ENCODE measurements around the gene NSUN6. TPM values are rescaled to one million over a fixed set of nuclear protein-coding genes. Genes with fewer than 3 reads are reported as not detected.
"Not testable (repeated sequence)": the region's sequence is repeated elsewhere in the genome, so short reads cannot be mapped to it uniquely, and the experiment has no call there.

NSUN6 gene
- total and polyA plus RNA-seq, 2 donors (not counting 1 experiment from before 2014, with no cell fraction given) = 4.2 to 9.4 TPM

- peaks cover 2% of the 10 kb centered on the region for H3K4me1 ChIP-seq (ENCODE audit: control insufficient read depth, extremely low read depth, insufficient read depth, low read length)
- DNase-seq (ENCODE audit: low read depth in 2 of 2) = no peak
- no peak overlapping the region for H3K4me3 ChIP-seq (replicated peaks in 1 of 4; ENCODE audit: control extremely low read depth in 1 of 4, insufficient read depth in 1 of 4, low read depth in 3 of 4, low read length in 4 of 4)
- H4K20me1 ChIP-seq (ENCODE audit: control insufficient read depth, extremely low read depth, insufficient read depth, low read length) = no peaks in the 10 kb centered on the region
- TF ChIP-seq CTCF (conservative IDR thresholded peaks at IDR 0.05 in 1 of 2, IDR thresholded peaks at IDR 0.05 in 1 of 2; ENCODE audit: low read depth in 1 of 2, low read length in 2 of 2) (no peak), EZH2 (IDR thresholded peaks at IDR 0.05; ENCODE audit: low read length, missing control alignments) (no peak)
- H3K36me3 ChIP-seq (ENCODE audit: control insufficient read depth, insufficient read depth, low read length) = no peaks in the 10 kb centered on the region
- no peak overlapping the region for H2AFZ ChIP-seq (ENCODE audit: low read length)
- no peaks in the 10 kb centered on the region for H3K9me3 ChIP-seq (ENCODE audit: control insufficient read depth, insufficient read depth, low read depth, low read length)
- H3K27me3 ChIP-seq (ENCODE audit: control insufficient read depth, insufficient read depth, low read length) = no peaks in the 10 kb centered on the region
- no peak overlapping the region for H3K4me2 ChIP-seq (ENCODE audit: extremely low read depth, insufficient read depth, low read length)
- no peak overlapping the region for H3K27ac ChIP-seq (ENCODE audit: insufficient read depth, low read length)
- no peak overlapping the region for H3K9ac ChIP-seq (ENCODE audit: insufficient read depth, low read length)
- peaks cover 2% of the 10 kb centered on the region for H3K79me2 ChIP-seq (ENCODE audit: control insufficient read depth, insufficient read depth, low read length)
Observed at GRCh38 chr10:18647945-18648344, 3.4 kb downstream of the NSUN6 start.

GRCh38 chr10:18647151-18647550 lies 4.2 kb downstream of the NSUN6 start:
- H2AFZ ChIP-seq (ENCODE audit: low read length) = no peak overlapping the region
- no peak overlapping the region for H3K4me3 ChIP-seq (replicated peaks in 1 of 4; ENCODE audit: control extremely low read depth in 1 of 4, insufficient read depth in 1 of 4, low read depth in 3 of 4, low read length in 4 of 4)
- DNase-seq (ENCODE audit: low read depth in 2 of 2) = no peak

GRCh38 chr10:18639719-18640118 lies 11.7 kb downstream of the NSUN6 start:
- not testable (repeated sequence) for DNase-seq (ENCODE audit: low read depth in 2 of 2); H3K36me3 ChIP-seq (ENCODE audit: control insufficient read depth, insufficient read depth, low read length); H3K79me2 ChIP-seq (ENCODE audit: control insufficient read depth, insufficient read depth, low read length); H3K4me2 ChIP-seq (ENCODE audit: extremely low read depth, insufficient read depth, low read length); H4K20me1 ChIP-seq (ENCODE audit: control insufficient read depth, extremely low read depth, insufficient read depth, low read length); H3K4me1 ChIP-seq (ENCODE audit: control insufficient read depth, extremely low read depth, insufficient read depth, low read length); H3K4me3 ChIP-seq (replicated peaks in 1 of 4; ENCODE audit: control extremely low read depth in 1 of 4, insufficient read depth in 1 of 4, low read depth in 3 of 4, low read length in 4 of 4); H3K9ac ChIP-seq (ENCODE audit: insufficient read depth, low read length); H3K9me3 ChIP-seq (ENCODE audit: control insufficient read depth, insufficient read depth, low read depth, low read length); H3K27me3 ChIP-seq (ENCODE audit: control insufficient read depth, insufficient read depth, low read length); H3K27ac ChIP-seq (ENCODE audit: insufficient read depth, low read length); H2AFZ ChIP-seq (ENCODE audit: low read length)

More at GRCh38 chr10:18647151-18647550, 4.2 kb downstream of the NSUN6 start:
- Histone ChIP-seq H3K9me3 (ENCODE audit: control insufficient read depth, insufficient read depth, low read depth, low read length) (no peaks in the 10 kb centered on the region), H3K4me1 (ENCODE audit: control insufficient read depth, extremely low read depth, insufficient read depth, low read length) (peaks cover 2% of the 10 kb centered on the region), H3K27ac (ENCODE audit: insufficient read depth, low read length) (no peak overlapping the region), H3K79me2 (ENCODE audit: control insufficient read depth, insufficient read depth, low read length) (peaks cover 2% of the 10 kb centered on the region), H3K27me3 (ENCODE audit: control insufficient read depth, insufficient read depth, low read length) (no peaks in the 10 kb centered on the region), H4K20me1 (ENCODE audit: control insufficient read depth, extremely low read depth, insufficient read depth, low read length) (no peaks in the 10 kb centered on the region), H3K9ac (ENCODE audit: insufficient read depth, low read length) (no peak overlapping the region), H3K4me2 (ENCODE audit: extremely low read depth, insufficient read depth, low read length) (no peak overlapping the region), H3K36me3 (ENCODE audit: control insufficient read depth, insufficient read depth, low read length) (no peaks in the 10 kb centered on the region)
- TF ChIP-seq CTCF (conservative IDR thresholded peaks at IDR 0.05 in 1 of 2, IDR thresholded peaks at IDR 0.05 in 1 of 2; ENCODE audit: low read depth in 1 of 2, low read length in 2 of 2) (no peak), EZH2 (IDR thresholded peaks at IDR 0.05; ENCODE audit: low read length, missing control alignments) (no peak)

- DNase-seq (ENCODE audit: low read depth in 2 of 2); H2AFZ ChIP-seq (ENCODE audit: low read length); H3K4me3 ChIP-seq (replicated peaks in 1 of 4; ENCODE audit: control extremely low read depth in 1 of 4, insufficient read depth in 1 of 4, low read depth in 3 of 4, low read length in 4 of 4); H3K4me1 ChIP-seq (ENCODE audit: control insufficient read depth, extremely low read depth, insufficient read depth, low read length); H3K27me3 ChIP-seq (ENCODE audit: control insufficient read depth, insufficient read depth, low read length); H3K79me2 ChIP-seq (ENCODE audit: control insufficient read depth, insufficient read depth, low read length); H3K9me3 ChIP-seq (ENCODE audit: control insufficient read depth, insufficient read depth, low read depth, low read length); H3K36me3 ChIP-seq (ENCODE audit: control insufficient read depth, insufficient read depth, low read length); H3K27ac ChIP-seq (ENCODE audit: insufficient read depth, low read length); H4K20me1 ChIP-seq (ENCODE audit: control insufficient read depth, extremely low read depth, insufficient read depth, low read length); H3K4me2 ChIP-seq (ENCODE audit: extremely low read depth, insufficient read depth, low read length); H3K9ac ChIP-seq (ENCODE audit: insufficient read depth, low read length): not testable (repeated sequence)
Observed at GRCh38 chr10:18637400-18637799, 14.0 kb downstream of the NSUN6 start.

Data from fibroblast of lung (primary cell).